GM18861 (cell line): ENCODE results near the gene DUS1L.

Experiments used
- ATAC-seq: cut with Tn5 transposase; IDR thresholded peaks from one replicate; pipeline ENCODE4 v1.9.1; 2021; ENCODE audit not compliant: unreplicated experiment

The DUS1L gene

GRCh38 chr17:82101301-82101715 is 35.7 kb upstream of the DUS1L start:
- ATAC-seq: no peak

- ATAC-seq: no peak
Measured at GRCh38 chr17:82100502-82101298, 35.1 kb upstream of the DUS1L start.

DNA sequence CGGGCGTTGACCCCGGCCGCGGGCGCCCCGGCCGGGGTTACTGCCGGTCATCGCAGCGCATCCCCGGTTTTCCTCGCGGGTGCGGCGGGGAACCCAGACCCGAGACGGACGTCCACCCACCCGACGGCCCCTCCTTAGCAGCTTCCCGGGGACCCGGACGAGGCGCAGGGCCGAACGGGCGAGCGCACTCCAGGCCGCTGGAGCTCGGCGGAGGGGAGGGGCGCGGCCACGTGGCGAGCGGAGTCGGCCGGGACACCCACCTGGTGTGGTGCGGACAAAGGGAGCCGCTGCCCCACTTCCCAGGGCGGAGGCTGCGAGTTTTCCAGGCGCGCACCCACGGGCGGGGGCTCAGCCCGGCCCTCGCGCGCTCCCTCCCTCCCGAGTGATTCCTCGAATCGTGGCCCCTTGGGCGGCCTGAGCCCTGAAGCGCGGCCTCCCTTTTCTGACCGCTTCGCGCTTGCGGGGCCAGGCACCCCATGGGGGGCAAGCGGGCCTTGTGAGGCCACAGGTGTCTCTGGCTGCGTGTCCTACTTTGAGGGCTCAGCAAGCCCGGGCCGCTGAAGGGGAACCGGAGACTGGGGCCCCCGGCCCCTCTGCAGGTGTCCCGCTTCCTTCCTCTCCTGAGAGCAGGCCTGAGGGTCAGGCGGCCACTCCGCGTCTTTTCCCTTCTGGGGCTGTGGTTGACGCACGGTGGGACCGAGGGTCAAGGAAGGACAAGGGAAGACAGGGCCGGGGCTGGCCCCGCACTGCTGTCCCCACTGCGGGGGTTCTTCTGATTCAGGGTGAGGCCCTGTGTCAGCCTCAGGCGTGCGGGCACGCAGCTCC is 33.5 kb upstream of the DUS1L start:
- peak; percentile 4 for ATAC-seq

- peak; percentile 59 for ATAC-seq
Measured at GRCh38 chr17:82098169-82098938, 32.8 kb upstream of the DUS1L start, which contains the start of gene FASN. Gene FASN (minus strand): TSS chr17:82098236. CDS start chr17:82096445, 1,791 bp downstream.

DNA sequence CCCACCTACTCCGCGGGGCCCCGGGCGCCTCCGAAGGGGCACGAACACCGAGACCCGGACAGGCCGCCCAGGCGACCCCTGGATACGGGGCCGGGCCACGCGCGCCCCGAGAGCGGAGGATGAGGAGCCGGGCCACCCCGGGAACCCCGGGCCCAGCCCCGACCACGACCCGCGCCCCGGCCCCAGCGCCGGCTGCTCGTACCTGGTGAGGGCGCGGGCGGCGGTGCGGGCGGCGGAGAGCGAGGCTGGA is 32.2 kb upstream of the DUS1L start:
- peak; percentile 6 for ATAC-seq

- ATAC-seq: no peak
Measured at GRCh38 chr17:82097184-82097918, 31.7 kb upstream of the DUS1L start.

- no peak for ATAC-seq
Measured at GRCh38 chr17:82096709-82097183, 31.1 kb upstream of the DUS1L start.

DNA sequence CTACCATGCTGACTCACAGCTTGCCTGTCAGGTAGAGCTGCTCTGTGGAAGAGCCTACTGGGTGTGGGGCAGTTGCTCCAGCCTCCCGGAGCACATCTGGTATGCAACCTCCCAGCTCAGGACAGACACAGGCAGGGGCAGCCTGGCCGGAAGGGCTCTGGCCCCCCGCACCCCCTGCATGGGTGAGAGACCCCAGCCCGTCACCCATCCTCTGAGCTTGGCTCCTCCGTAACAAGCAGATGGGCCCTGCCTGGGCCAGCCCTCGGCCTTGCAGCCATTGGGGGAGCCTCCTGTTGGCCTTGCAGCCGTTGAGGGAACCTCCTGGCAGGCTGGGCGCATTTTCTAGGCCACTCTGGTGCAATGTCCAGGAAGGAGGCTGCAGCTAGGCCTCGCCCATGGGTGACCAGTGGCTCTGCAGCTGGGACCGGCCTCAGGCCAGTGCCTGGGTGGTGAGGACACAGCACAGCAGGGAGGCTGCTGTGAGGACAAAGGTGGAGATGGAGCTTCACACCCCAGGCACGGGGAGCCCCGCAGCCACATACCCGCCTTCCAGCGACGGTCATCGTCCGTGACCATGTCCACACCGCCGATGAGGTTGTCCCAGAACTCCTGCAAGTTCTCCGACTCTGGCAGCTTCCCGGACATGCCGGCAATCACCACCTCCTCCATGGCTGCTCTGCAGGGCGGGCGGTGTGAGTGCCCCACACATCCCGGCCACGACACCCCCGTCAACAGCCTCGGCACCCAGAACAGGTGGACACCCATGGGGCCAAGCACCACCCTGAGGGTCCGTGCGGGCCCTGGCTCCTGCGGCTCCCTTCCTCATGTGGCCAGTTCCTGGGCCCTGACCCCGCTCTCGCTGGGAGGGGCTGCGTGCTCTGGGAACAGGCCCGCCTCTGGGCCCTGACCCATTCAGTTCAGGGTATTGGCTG is 30.4 kb upstream of the DUS1L start:
- no peak for ATAC-seq

DNA sequence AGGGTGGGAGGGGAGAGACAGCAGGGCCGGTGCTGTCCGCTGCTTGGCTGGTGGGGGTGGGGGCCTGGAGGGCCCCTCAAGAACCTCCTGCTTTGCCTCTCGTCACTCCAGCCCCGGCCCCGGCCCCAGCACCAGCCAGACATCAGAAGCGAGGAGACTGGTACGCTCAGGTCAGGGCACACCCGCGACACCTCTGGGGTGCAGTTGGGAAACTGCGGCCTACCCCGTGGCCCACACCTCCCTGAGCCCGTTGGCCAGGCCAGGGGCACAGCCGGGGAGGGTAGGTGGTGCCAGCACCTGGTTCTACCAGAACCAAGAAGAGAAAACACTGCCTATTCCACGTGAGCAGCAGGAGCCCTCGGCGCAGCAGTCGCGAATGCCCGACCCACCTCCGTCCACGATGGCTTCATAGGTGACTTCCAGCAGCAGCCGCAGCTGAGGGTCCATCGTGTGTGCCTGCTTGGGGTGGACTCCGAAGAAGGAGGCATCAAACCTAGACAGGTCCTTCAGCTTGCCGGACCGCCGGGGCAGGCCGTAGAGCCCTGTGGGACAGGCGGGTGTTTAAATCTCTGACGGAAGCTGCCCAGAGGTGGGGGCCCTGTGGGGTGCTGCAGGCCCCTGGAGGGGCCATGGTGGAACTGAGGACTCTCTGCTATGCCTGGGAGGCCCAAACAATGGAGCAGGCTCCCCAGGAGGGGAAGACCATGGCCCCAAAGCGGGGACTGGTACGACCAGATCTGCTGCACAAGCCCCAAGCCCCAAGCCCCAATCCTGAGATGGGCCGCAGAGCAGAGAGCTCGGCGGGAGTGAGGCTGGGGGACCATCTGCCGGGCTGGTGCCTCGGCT is 29.6 kb upstream of the DUS1L start:
- ATAC-seq: no peak

- ATAC-seq: no peak
Measured at GRCh38 chr17:82092995-82093751, 27.6 kb upstream of the DUS1L start.

- ATAC-seq: no peak
Measured at GRCh38 chr17:82092628-82092994, 27.0 kb upstream of the DUS1L start.

- ATAC-seq: no peak
Measured at GRCh38 chr17:82092094-82092586, 26.5 kb upstream of the DUS1L start.

DNA sequence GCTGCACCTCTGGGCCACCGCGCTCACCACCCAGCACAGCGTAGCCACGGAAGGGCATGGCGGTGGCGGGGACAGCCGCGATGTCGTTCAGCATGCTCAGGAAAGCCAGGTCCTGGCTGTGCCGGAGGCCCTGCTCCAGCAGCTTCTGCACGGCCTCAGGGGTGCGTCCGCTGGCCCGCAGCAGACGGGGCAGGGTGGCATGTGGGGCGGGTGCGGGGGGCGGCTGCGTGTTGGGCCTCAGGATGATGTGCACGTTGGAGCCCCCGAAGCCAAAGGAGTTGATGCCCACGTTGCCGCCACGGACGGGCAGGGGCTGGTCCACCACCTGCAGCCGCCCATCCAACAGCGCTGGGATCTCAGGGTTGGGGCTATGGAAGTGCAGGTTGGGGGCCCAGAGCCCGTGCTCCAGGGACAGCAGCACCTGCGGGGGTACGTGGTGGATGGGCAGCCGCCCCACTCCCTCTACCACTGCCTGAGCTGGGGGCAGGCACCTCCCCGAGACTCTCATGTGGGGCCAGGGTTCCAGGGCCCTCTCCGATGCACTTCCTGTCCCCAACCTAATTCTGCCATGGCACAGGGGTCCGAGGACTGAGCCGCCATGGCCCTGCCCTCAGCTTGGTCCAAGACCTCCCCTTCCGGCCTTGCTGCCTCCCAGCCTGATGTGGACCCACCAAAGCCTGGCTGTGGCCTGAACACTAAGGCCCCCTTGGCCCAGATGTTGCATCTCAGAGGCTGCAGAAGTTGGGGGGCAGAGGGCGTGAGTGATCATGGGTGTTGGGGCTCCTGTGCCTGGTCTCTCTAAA is 25.9 kb upstream of the DUS1L start:
- ATAC-seq: no peak

GRCh38 chr17:82090549-82091263 is 25.1 kb upstream of the DUS1L start:
- no peak for ATAC-seq

DNA sequence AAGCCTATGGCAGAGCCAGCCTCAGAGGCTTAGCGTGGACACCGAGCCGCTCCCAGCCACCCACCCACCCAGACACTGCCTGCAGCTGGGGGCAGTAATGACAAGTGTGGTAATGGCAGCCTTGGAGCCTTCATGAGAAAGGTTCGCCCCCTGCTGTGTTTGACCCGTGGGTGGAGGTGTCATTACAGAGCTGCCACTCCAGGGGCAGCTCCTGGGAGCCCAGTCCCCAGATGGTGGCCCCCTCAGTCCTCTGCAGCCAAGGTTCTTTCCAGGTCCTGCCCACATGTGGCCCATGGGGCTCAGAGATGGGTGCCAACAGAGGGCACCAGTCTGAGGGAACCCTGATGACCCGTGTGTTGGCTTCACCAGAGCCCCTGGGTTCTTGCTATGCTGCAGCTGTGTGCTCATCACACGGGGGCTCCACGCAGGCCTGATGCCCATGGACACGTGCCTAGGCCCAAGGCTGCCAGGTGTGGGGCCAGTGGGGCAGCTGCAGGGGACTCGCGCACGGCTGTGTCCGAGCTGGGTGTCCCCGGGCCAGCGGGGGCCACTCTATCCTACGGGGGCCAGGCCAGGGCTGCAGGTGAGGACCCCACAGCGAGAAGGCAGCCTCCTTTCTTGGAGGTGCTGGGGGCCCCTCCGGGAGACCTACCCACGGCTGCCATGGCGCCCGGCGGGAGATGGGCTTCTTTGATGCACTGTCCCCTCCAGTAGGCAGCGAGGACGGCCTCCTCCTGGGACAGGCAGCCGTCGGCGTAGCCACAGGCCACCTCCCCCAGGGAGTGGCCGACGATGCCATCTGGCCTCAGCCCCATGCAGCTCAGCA is 24.3 kb upstream of the DUS1L start:
- ATAC-seq: no peak
